Hepatocyte (in vitro differentiated cells): ENCODE results near the gene HMX3.

ENCODE experiments used
- CTCF ChIP-seq: fragments of 200-600 bp; sonication (generic); IDR thresholded peaks from 2 replicates; pipeline ENCODE4 v1.5.1; 2016; ENCODE audit warnings: antibody characterized with exemption, mild to moderate bottlenecking; ENCODE audit not compliant: poor library complexity
- EZH2 ChIP-seq: fragments of 200-600 bp; sonication (generic); IDR thresholded peaks from 2 replicates; pipeline ENCODE4 v1.6.1; 2016; ENCODE audit warnings: antibody characterized with exemption, mild to moderate bottlenecking, borderline replicate concordance
- EZH2phosphoT487 ChIP-seq: fragments of 200-600 bp; sonication (generic); IDR thresholded peaks from one replicate; pipeline ENCODE4 v1.6.1; 2018; ENCODE audit warnings: antibody characterized with exemption, mild to moderate bottlenecking, low read depth, moderate library complexity; ENCODE audit not compliant: unreplicated experiment, severe bottlenecking

GRCh38 chr10:123132576-123133477 is 2.9 kb upstream of the HMX3 start:
- TF ChIP-seq CTCF, result peak; percentile 93
- no peak for TF ChIP-seq EZH2phosphoT487
- peak; percentile 42 for TF ChIP-seq EZH2
